Natural killer cell (primary cell): Measurements from ENCODE around the gene MRPL16. TPM values are rescaled to one million over a fixed set of nuclear protein-coding genes. Genes with fewer than 3 reads are reported as not detected.

Source experiments
- ATAC-seq, 3 donors: fragments of 150-1000 bp in 2 of 3; fragments of 200-7000 bp in 1 of 3; cut with Tn5 transposase; 1 replicate in 1 of 3; 2 replicates in 2 of 3; pipeline ENCODE4 v1.10.0; 2021; ENCODE audit warnings: mild to moderate bottlenecking in 2 of 3, moderate library complexity in 2 of 3
- DNase-seq, 2 donors: peaks; one replicate each; pipeline versions ENCODE4 v3.0.0 to v3.0.0-alpha.2; 2013 to 2021; ENCODE audit warnings: mixed read lengths in 1 of 2
- H3K27ac ChIP-seq: one replicate; pipeline ENCODE4 v1.5.1; 2013; ENCODE audit warnings: mild to moderate bottlenecking, low read length
- H3K27me3 ChIP-seq: one replicate; pipeline ENCODE4 v1.6.1; 2013; ENCODE audit warnings: low read length; ENCODE audit not compliant: control insufficient read depth, insufficient read depth
- H3K36me3 ChIP-seq: one replicate; pipeline ENCODE4 v1.6.1; 2013; ENCODE audit warnings: low read length; ENCODE audit not compliant: control insufficient read depth, insufficient read depth
- H3K4me1 ChIP-seq: one replicate; pipeline ENCODE4 v1.6.1; 2013; ENCODE audit warnings: low read length; ENCODE audit not compliant: control insufficient read depth, insufficient read depth
- H3K4me3 ChIP-seq: one replicate; pipeline ENCODE4 v1.5.1; 2013; ENCODE audit warnings: low read length
- H3K9me3 ChIP-seq: one replicate; pipeline ENCODE4 v1.6.1; 2013; ENCODE audit warnings: low read length; ENCODE audit not compliant: control insufficient read depth, insufficient read depth
- H3K27ac Mint-ChIP-seq, 2 donors: one replicate each; pipeline ENCODE4 v1.8.0; 2022; ENCODE audit warnings: mild to moderate bottlenecking in 2 of 2, mixed read lengths in 2 of 2, moderate library complexity in 1 of 2
- H3K27me3 Mint-ChIP-seq, 2 donors: one replicate each; pipeline ENCODE4 v1.8.0; 2022; ENCODE audit warnings: low read depth in 2 of 2, mixed read lengths in 2 of 2
- H3K36me3 Mint-ChIP-seq: one replicate; pipeline ENCODE4 v1.8.0; 2022; ENCODE audit warnings: mixed read lengths
- H3K4me1 Mint-ChIP-seq, 2 donors: one replicate each; pipeline ENCODE4 v1.8.0; 2022; ENCODE audit warnings: mixed read lengths in 2 of 2
- H3K4me3 Mint-ChIP-seq: one replicate; pipeline ENCODE4 v1.8.0; 2022; ENCODE audit warnings: mild to moderate bottlenecking, moderate library complexity, mixed read lengths
- H3K9me3 Mint-ChIP-seq, 2 donors: one replicate each; pipeline ENCODE4 v1.8.0; 2022; ENCODE audit warnings: mixed read lengths in 2 of 2
- CTCF ChIP-seq: fragments of 200-600 bp; IDR thresholded peaks from one replicate; pipeline ENCODE4 v1.8.0; 2022; ENCODE audit warnings: antibody characterized with exemption
- WGBS: methylation state at CpG from one replicate; pipeline ENCODE4 v1.1.7; 2013; ENCODE audit warnings: missing lambda C conversion rate; ENCODE audit not compliant: insufficient coverage; 5-methylcytosine and 5-hydroxymethylcytosine counted together
- intact Hi-C: fragments of 100-400 bp; cut with micrococcal nuclease; formaldehyde crosslinking; loops from one replicate; pipeline ENCODE4 v1.14.2; 2022
- total RNA-seq, 4 donors: library from RNA; stranded (reverse); fragments of 120-200 nt in 1 of 4; gene quantifications; one replicate each; pipeline versions ENCODE4 v1.2.3 to v1.2.4, GENCODE V29; 2013 to 2022

Gene MRPL16
- total RNA-seq, 3 donors from 2014 or later (not counting 1 experiment from before 2014, with no cell fraction given), result 34.9 to 38.0 (median 37.5) TPM

- Mint-ChIP-seq H3K27ac (no peak overlapping the region), H3K36me3 (no peaks in the 10 kb centered on the region), H3K4me3 (no peak overlapping the region), H3K9me3 (no peaks in the 10 kb centered on the region), H3K4me1 (no peaks in the 10 kb centered on the region), H3K27me3 (no peaks in the 10 kb centered on the region)
- Histone ChIP-seq H3K9me3 (no peaks in the 10 kb centered on the region), H3K36me3 (no peaks in the 10 kb centered on the region), H3K4me3 (no peak overlapping the region), H3K27ac (no peak overlapping the region), H3K27me3 (no peaks in the 10 kb centered on the region), H3K4me1 (no peaks in the 10 kb centered on the region)
- DNase-seq, result no peak
- no peak for ATAC-seq
- no peak for TF ChIP-seq CTCF
- intact Hi-C loops, result no loop called here
- WGBS, result 88% methylated on average over 3 of the region's 3 CpGs
Measured at GRCh38 chr11:59847626-59848025, 37.0 kb upstream of the MRPL16 start.

- Mint-ChIP-seq H3K27ac (no peak overlapping the region), H3K4me3 (no peak overlapping the region), H3K9me3 (no peaks in the 10 kb centered on the region), H3K36me3 (no peaks in the 10 kb centered on the region), H3K4me1 (no peaks in the 10 kb centered on the region), H3K27me3 (peaks cover 0 to 4% of the 10 kb centered on the region in 2 donors)
- Histone ChIP-seq H3K27me3 (no peaks in the 10 kb centered on the region), H3K36me3 (no peaks in the 10 kb centered on the region), H3K27ac (no peak overlapping the region), H3K4me3 (no peak overlapping the region), H3K9me3 (no peaks in the 10 kb centered on the region), H3K4me1 (no peaks in the 10 kb centered on the region)
- intact Hi-C loops, result no loop called here
- DNase-seq, result no peak
- ATAC-seq, result no peak
- TF ChIP-seq CTCF, result no peak
- WGBS, result 73% methylated on average over 1 of the region's 5 CpGs
Measured at GRCh38 chr11:59846556-59846955, 36.0 kb upstream of the MRPL16 start.

- 87% methylated on average over 4 of the region's 4 CpGs for WGBS
- ATAC-seq (no peak), DNase-seq (no peak)
- Histone ChIP-seq H3K4me3 (no peak within 1 kb of the TSS), H3K27me3 (no peaks in the 10 kb centered on the region), H3K27ac (no peak within 1 kb of the TSS), H3K4me1 (no peaks in the 10 kb centered on the region), H3K36me3 (no peaks in the 10 kb centered on the region), H3K9me3 (no peaks in the 10 kb centered on the region)
- H3K27ac Mint-ChIP-seq, result no peak within 1 kb of the TSS
- intact Hi-C loops, result no loop called here
- H3K9me3 Mint-ChIP-seq, result no peaks in the 10 kb centered on the region
- peaks cover 0 to 5% of the 10 kb centered on the region in 2 donors for H3K27me3 Mint-ChIP-seq
- no peak within 1 kb of the TSS for H3K4me3 Mint-ChIP-seq
- H3K4me1 Mint-ChIP-seq, result no peaks in the 10 kb centered on the region
- TF ChIP-seq CTCF, result no peak
- no peaks in the 10 kb centered on the region for H3K36me3 Mint-ChIP-seq
Measured at GRCh38 chr11:59845399-59845798, 34.8 kb upstream of the MRPL16 start, which contains the start of gene CBLIF. TSS of gene CBLIF (minus strand) at chr11:59845499. CDS start at chr11:59845453, 46 bp downstream.

- Histone ChIP-seq H3K4me3 (no peak overlapping the region), H3K27me3 (no peaks in the 10 kb centered on the region), H3K36me3 (no peaks in the 10 kb centered on the region), H3K9me3 (no peaks in the 10 kb centered on the region), H3K27ac (no peak overlapping the region), H3K4me1 (no peaks in the 10 kb centered on the region)
- Mint-ChIP-seq H3K36me3 (no peaks in the 10 kb centered on the region), H3K9me3 (no peaks in the 10 kb centered on the region), H3K4me1 (no peaks in the 10 kb centered on the region), H3K27me3 (peaks cover 0 to 5% of the 10 kb centered on the region in 2 donors), H3K27ac (no peak overlapping the region), H3K4me3 (no peak overlapping the region)
- intact Hi-C loops, result no loop called here
- 91% methylated on average over 12 of the region's 12 CpGs for WGBS
- DNase-seq (no peak), ATAC-seq (no peak)
- no peak for TF ChIP-seq CTCF
Measured at GRCh38 chr11:59842316-59842715, 31.7 kb upstream of the MRPL16 start.
